Glomerular visceral epithelial cell (primary cell): Measurements from ENCODE around the gene SPATA31C1.
A peak's percentile ranks its signal among the peaks of the same experiment; 100 is the strongest.
"Not testable (repeated sequence)": the region's sequence is repeated elsewhere in the genome, so short reads cannot be mapped to it uniquely, and the experiment has no call there.

Experiments used
- DNase-seq: peaks from one replicate; pipeline ENCODE4 v3.0.0-alpha.2; 2016; ENCODE audit errors: extremely low spot score

Gene SPATA31C1

DNA sequence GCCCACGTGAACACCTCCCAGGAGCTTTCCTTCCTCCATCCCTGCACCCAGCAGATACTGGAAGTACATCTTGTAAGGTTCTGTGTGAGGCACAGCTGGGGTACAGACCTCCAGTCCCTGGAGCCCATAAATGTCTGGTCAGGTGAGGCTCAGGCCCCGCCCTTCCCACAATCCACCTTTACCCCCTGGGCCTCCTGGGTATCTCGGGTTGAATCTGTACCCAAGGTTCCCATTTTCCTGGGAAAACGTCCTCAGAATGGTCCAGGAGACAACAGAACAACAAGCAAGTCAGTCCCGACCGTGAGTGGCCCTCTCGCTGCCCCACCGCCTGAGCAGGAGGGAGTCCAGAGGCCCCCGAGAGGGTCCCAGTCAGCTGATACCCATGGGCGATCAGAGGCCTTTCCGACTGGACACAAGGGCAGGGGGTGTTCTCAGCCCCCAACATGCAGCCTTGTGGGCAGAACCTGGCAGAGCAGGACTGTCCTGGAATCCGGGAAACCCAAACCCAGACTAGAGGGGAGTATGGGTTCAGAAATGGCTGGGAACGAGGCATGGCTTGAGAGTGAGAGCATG lies 30.7 kb upstream of the SPATA31C1 start:
- no peak for DNase-seq

DNA sequence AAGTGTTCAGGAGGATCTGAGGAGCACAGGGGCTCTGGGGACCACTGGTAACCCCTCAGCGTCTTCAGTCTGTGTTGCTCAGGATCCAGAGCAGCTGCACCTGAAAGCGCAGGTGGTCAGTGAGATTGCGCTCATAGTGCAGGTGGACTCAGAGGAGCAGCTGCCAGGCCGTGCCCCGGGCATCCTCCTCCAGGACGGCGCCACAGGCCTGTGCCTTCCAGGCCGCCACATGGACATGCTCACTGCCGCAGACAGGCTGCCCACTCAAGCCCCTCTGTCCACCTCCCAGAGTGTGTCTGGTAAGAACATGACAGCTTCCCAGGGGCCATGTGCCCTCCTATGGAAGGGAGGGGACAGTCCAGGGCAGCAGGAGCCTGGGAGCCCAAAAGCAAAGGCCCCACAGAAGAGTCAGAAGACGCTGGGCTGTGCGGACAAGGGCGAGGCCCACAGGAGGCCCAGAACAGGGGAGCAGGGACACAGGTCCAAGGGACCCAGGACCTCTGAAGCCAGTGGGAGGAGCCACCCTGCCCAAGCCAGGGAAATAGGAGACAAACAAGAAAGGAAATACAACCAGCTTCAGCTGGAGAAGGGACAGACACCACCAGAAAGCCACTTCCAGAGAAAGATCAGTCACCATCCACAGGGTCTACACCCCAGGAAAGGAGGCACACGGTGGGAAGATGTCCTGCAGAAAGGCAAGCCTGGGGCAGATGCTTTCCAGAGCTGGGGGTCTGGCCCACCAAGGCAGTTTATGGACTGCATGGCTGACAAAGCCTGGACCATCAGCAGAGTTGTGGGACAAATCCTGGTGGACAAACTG lies 29.9 kb upstream of the SPATA31C1 start:
- no peak for DNase-seq

DNA sequence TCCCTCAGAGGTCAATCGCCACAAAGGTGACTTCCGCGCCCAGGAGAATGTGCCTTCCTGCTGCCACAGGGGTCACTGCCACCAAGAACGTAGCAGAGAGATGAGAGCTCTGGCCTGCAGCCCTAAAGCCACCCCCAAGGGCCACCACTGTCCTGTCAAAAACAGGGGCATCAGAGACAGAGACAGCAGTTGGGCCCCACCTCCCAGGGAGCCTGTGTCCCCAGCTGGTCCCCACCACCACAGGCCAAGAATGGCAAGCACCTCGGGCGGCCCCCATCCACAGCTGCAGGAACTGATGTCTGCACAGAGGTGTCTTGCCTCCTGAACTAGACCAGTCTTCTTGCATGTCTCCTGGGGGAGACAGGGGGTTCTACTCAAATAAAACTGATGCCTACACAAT lies 29.3 kb upstream of the SPATA31C1 start:
- DNase-seq, result no peak

DNA sequence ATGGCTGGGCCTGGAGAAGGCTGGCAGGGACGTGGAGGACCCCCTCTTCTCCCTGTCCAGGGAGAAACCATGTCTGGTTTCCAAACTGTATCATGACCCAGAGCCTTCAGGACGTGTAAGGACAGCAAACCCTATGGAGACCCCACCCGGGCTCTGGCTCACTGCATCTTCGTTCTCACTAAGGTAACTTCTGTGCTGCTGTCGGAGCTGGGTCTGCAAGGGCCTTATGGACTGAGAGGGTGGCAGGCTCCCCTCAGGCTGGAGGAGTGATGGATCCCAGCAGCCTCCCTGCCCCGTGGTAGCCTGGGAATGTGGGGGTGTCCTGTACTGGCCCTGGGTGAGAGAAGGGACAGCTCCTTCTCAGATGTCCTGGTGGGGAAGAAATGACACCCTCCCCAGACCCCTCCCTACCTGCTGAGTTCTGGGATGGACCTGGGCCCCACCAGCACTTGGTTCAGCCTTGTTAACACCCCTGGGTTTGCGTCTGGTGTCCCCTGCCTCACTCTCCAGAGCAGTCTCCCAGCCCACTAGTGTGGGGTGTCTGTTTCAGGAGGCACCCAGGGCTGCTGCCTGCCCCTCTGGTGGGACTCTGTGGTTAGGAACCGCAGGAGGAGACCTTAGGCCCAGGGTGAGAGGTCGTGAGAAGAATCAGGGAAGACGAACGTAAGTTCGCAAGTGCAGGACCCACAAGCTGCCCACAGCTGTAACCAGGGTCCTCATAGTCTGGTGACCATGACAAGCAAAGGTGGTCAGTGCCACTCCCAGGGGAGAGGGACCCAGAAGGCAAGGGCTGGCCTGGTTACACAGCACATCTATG lies 28.5 kb upstream of the SPATA31C1 start:
- DNase-seq, result no peak

DNA sequence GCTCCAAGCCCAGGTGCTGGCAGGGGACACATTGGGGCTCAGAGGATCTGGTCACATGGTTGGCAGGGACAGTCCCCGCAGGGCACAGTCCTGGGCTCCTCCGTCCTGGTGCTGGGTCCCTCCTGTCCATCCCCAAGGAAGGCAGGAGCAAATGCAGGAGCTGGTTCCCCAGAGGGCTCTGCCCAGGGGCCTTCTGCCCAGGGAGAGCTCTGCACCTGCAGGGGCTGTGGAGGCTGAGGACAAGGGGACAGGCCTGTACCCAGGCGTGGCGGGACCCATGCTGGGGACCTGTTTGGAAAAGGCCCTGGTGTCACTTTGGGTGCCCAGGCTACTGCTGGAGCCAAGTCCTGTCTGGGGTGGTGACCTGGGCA lies 27.9 kb upstream of the SPATA31C1 start:
- no peak for DNase-seq

DNA sequence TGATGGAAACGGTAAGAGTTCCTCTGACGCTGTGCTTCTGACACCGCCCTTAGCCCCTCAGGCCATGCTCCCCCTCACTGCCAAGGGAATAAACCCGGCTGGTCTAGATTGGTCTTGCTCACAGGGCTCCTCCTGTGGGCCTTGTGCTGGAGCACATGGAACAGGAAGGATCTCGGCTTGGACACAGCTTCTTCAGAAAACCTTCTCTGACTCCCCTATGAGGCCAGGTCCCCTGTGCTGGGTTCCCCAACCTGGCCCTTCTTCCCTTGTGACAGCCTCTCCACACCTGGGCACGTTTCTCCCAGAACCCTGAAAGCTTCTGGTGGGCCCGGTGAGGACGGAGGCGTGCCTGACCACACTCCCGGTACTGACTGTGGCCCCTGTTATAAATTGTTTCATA lies 26.9 kb upstream of the SPATA31C1 start:
- no peak for DNase-seq

DNA sequence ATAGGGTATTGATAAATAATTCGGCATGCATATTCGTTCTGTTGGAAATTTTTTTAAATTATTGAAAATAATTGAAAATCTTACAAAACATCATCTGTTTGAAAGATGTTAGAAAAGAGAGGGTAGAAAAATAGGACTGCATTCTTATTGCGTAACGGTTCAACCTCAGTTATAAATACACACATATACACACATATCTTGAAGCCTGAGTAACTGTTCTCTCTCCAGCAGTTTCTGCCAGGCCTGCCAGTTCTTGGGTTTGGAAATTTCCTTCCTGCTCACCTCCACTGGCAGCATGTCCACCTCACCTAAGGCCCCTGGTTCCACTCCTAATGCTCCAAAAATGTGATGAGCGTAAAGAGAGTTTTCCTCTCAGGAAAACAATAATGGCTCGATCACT lies 26.0 kb upstream of the SPATA31C1 start:
- DNase-seq, result no peak

DNA sequence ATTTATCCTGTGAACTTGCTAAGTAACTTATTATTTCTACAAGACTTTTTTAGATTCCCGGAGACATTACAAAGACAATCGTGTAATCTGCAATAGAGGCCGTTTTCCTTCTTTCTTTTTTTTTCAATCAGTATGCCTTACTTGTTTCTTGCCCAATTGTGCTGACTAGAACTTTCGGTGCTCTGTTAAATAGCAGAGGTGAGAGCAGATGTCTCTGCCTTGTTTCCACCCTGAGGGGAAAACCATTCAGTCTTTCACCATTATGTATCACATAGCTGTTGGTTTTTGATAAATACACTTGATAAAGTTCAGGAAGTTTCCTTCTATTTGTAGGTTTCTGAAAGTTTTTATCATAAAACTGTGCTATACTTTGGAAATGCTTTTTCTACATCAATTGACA lies 24.8 kb upstream of the SPATA31C1 start:
- DNase-seq, result no peak

DNA sequence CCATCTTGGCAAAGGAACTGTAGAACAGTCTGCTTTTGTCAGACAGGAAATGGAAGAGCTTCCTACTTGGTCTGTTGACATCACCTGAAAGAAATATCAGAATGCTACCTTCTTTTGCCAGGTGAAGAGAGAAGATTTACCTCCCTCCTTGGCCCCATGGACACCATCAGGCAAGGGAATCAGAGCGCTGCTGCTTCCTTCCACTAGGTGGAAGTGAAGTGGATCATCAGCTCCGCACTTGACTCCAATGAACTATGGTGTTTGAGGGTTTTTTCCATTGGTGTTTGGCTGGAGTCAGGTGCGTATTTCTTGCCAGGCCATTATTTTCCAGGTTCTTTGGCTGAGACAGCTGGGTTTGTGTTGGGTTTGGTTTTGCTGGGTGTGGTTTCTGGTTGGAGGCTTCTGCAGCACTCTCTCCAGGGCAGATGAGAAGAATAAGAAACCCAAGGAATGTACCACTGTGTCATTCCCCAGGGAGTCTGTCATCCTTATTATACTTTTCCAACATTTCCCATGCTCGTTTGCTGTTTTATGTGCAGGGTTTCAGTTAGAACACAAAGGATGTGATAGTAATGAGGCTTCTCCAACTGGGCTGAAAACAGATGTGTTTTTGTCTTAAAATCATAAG lies 22.6 kb upstream of the SPATA31C1 start:
- DNase-seq, result no peak

DNA sequence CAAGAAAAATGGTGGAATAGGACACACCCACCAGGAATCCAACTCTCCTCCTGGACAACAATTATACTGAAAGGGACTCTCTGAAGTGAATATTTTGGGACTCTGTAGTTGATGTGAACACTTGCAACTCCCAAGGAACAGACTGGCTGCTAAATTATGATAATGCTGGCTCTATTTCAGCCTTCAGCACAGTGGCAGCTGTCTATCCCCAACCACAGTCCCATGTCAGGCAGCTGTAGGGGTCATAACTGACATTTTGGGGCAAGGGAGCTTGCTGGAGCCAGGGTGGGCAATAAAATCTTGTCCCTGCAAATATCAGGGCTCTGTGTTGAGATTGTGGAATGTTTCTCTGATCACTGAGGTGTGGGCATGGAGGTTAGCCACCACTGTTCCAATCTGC lies 20.9 kb upstream of the SPATA31C1 start:
- DNase-seq, result no peak

DNA sequence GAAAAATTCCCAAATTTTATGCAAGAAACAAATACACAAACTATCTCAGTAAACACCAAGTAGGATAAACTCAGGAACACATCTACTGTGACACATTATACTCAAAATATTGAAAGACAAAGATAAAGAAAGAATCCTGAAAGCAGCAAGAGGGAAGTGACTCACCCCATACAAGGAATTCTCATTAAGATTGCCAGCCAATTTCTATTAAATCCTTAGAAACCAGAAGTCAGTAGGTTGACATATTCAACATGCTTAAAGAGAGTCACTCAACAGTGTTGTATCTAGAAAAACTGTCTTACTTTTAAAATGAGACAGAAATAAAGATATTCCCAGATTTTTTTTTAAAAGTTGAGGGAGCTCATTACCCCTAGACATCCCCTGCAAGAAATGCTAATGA lies 19.6 kb upstream of the SPATA31C1 start:
- DNase-seq, result no peak

DNA sequence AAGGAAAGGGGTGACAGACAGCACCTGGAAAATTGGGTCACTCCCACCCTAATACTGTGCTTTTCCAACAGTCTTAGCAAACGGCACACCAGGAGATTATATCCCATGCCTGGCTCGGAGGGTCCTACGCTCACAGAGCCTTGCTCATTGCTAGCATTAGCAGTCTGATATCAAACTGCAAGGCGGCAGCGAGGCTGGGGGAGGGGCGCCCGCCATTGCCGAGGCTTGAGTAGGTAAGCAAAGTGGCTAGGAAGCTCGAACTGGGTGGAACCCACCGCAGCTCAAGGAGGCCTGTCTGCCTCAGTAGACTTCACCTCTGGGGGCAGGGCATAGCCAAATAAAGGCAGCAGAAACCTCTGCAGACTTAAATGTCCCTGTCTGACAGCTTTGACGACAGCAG lies 15.4 kb upstream of the SPATA31C1 start:
- DNase-seq, result not testable (repeated sequence)

DNA sequence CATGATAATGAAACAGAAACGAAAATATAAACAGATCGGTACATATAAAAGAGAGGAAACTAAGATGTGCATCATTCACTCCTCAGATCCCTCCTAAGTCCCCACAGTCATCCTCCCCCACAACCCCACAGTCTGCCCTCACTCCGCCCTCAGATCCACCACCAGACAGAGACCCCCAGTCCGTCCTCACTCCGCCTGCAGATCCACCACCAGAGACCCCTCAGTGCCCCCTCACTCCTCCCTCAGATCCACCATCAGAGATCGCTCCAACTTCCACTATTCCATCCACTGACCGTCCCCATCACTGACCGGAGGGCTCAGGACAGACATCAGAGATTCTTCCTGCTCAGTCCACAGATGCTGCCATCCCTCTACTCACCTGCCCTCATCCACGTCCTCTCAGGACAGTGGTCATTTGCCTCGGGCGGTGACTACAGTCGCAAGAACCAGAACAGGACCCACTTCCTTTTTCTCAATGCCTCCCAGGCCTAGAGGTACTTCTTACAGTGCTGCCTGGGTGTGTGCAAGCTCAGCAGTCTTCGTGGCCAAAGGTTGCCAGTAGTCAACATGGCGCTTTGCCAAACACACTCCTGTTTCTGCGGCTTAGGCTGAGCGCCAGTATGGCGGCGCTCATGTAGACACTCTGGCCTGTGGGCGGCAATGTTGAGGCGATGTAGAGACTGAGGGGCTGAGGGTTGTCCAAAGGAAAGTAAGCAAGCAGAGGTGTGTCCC lies 8.3 kb upstream of the SPATA31C1 start:
- peak; percentile 55 for DNase-seq

DNA sequence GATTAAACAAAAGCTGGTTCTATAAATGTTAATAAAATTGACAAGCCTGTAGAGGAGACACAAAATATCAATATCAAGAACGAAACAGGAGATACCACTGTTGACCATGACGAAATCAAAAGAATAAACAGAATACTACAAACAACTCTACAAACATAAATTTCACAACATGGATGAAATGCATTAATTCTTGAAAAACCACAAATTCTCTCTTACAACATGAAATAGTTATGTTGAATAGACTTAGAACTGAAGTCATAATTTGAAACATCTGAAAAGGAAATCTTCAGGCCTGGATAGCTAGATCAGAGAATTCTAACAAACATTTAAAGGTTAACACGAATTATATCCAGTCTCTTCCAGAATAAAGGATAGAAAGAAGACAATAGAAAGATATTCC lies 6.9 kb upstream of the SPATA31C1 start:
- no peak for DNase-seq

DNA sequence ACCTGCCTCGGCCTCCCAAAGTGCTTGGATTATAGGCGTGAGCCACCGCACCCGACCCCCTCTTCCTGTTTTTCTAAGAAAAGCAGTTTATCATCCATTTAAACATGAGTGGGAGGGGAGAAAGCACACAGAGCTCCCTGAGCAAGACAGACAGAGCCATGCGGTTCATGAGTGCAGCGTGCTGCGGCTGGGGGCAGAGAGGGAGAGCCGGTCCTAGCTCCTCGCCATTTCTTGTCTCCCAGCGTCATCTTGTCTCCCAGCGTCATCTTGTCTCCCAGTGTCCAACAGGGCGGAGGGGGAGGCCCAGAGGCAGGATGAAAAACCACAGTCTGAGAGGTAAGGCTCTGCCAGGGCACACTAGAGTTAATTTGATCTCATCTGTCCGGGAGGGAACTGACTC lies 1.3 kb downstream of the SPATA31C1 start:
- not testable (repeated sequence) for DNase-seq

DNA sequence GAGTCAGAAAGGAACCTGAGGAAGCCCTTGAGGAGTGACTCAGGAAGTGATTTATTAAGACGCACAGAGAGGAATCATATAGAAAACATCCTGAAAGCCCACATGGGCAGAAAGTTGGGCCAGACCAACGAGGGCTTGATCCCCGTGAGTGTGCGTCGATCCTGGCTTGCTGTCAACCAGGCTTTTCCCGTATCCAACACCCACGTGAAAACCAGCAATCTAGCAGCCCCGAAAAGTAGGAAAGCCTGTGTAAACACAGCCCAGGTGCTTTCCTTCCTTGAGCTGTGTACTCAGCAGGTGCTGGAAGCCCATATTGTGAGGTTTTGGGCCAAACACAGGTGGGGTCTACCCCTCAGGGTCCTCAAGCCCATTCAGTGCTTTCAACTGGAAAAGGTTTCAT lies 3.8 kb downstream of the SPATA31C1 start:
- not testable (repeated sequence) for DNase-seq

DNA sequence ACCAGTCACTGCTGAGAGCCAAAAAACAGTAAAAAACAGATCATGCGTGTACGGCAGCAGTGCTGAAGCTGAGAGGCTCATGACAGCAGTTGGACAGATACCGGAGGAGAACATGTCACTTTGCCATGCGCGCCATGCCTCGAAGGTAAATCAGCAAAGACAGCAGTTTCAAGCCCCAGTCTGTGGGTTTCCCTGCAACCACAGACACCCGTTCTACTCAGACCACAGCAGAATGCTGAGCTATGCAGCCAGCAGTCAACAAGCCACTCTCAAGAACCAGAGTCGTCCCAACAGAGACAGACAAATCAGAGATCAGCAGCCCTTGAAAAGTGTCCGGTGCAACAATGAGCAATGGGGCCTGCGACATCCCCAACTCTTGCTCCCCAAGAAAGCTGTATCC lies 5.2 kb downstream of the SPATA31C1 start:
- not testable (repeated sequence) for DNase-seq

DNA sequence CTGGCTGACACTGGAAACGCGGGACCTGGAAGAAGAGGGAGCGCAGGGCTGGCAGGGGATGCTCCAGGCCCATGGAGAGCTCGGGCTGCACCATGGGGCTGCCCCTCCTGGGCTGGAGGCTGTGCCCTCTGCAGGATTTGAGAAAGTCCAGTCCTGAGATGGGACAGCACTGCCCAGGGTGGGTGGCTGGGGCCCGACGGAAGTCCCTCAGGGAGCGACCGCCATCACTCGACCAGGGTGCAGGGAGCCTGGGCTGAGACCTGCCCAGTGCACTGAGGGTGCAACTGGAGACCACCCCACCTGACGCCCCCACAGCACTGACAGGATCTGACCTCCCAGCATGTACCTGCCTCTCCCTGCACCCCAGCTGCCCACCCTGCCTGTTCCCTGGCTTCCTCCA lies 7.1 kb downstream of the SPATA31C1 start:
- DNase-seq, result not testable (repeated sequence)

DNA sequence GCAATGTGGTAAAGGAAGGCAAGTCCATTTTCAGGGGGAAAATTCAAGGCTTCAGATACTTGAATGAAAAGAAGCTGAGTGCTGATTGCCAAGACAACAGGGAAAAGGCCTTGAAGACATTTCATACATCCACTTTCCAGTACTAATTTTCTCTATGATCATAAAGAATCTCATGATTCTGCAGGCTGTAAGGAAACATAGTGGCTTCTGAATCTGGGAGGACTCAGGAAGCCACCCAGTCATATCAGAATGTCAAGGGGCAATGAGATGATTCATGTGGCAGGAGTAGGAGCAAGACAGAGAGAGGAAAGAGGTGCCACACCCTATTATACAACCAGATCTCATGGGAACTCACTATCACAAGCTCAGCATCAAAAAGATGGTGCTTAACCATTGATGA lies 11.4 kb downstream of the SPATA31C1 start:
- DNase-seq, result not testable (repeated sequence)

DNA sequence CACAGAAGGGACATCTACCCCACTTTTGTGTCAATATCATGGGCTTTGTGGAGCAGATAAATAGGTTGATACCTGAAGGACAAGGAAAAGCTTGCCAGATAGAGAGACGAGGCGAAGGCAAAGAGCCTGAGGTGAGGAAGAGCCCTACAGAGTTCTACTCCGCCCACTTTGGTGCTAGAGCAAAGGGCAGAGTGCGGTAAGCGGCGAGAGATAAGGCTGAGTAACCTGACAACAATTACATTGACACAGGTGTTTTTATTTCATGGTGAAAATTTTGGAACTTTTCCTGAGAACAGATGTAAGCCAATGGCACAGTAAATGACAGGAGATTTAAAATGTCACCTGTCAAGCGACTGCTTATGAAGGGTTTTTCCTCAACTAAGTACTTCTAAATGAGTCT lies 16.7 kb downstream of the SPATA31C1 start:
- DNase-seq, result not testable (repeated sequence)

DNA sequence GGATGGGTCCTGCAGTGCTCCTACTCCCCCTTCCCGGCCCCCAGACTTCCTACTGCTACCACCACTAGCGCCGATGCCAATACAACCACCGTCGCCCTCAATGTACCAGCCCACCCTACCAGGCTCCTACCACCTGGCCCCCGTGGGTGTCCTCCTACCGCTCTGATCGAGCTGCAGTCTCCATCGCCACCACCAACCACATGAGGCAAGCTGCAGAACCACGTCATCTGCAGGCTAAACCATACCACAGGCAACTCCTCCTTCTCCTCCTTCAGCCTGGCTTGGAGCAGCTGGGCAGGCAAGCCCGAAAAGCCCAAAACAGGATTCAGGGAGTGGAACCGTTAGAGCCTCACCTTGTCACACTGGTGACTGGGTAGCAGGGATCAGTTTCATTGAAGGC lies 19.6 kb downstream of the SPATA31C1 start:
- not testable (repeated sequence) for DNase-seq

DNA sequence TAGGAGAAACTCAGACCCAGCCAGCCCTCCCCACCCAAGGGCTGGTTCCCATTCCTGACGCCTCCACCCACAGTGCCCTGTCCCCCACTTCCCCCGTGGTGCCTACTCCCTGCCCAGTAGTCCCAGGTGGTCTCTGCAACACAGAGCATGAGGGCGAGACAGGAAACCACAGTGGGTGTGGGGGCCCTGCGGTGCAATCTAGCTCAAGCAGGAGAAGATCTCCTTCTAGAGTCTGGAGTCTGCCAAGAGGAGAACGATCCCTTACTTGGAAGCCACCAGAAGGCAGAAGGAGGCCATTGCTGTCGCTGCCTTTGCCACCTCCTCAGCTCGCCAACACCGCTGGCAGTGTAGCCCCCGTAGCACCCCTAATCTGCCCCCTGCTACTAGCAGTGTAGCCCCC lies 20.2 kb downstream of the SPATA31C1 start:
- not testable (repeated sequence) for DNase-seq
